Measurements from ENCODE around the gene MAPK14. TPM values are rescaled to one million over a fixed set of nuclear protein-coding genes. Genes with fewer than 3 reads are reported as not detected.
A peak's percentile ranks its signal among the peaks of the same experiment; 100 is the strongest.

MAPK14 gene
- total RNA-seq, 1 experiment from 2014 or later: 60.4 TPM

- peak in 1 of 2 experiments; percentile 31 for DNase-seq
- ChIA-PET CTCF (interaction anchor here (0.6 to 1.0 kb wide), 2 partner anchors 50 to 75 kb away, joined by 4 read pairs; no protein-coding TSS in a partner anchor), POLR2A (ENCODE audit: unreplicated experiment) (interaction anchor here (0.5 kb wide), 1 partner anchor 75 kb away, joined by 3 read pairs; no protein-coding TSS in a partner anchor)
- Histone ChIP-seq H3K4me2 (peak overlapping the region; percentile 66), H3K4me1 (replicated peaks; ENCODE audit: insufficient read depth) (peaks cover 66% of the 10 kb centered on the region), H3K27me3 (ENCODE audit: insufficient read depth, low read depth) (no peaks in the 10 kb centered on the region), H3K79me2 (ENCODE audit: low read depth) (no peaks in the 10 kb centered on the region), H3K36me3 (ENCODE audit: low read depth) (no peaks in the 10 kb centered on the region), H3K9me3 (ENCODE audit: insufficient read depth, low read depth) (no peaks in the 10 kb centered on the region), H2AFZ (no peak overlapping the region), H3K27ac (peak overlapping the region; percentile 55), H3K4me3 (0 out of 2 replicates have a peak overlapping the region, but pooled peaks have one; percentile 14), H4K20me1 (ENCODE audit: insufficient read depth) (no peaks in the 10 kb centered on the region), H3K9me2 (ENCODE audit: insufficient read depth) (no peaks in the 10 kb centered on the region; the same call in 1 of the 2 replicates), H3F3A (ENCODE audit: insufficient read depth, low read depth) (peaks cover 56% of the 10 kb centered on the region)
- BruUV-seq (replicated peaks): no TSS peak
- intact Hi-C loops (cut with micrococcal nuclease; ENCODE audit: unreplicated experiment): loop anchor here (2.0 to 5.0 kb wide), 2 partner anchors 182 to 240 kb away; no protein-coding TSS in a partner anchor
- TF ChIP-seq EZH2 (IDR thresholded peaks at IDR 0.05; ENCODE audit: low read depth): no peak
- TF ChIP-seq CTCF (conservative IDR thresholded peaks at IDR 0.05): no peak
These were observed 92.9 kb downstream of the MAPK14 start for GRCh38 chr6:36120539-36120938.

- Histone ChIP-seq H2AFZ (no peak overlapping the region), H3K27me3 (ENCODE audit: insufficient read depth, low read depth) (no peaks in the 10 kb centered on the region), H3K4me1 (replicated peaks; ENCODE audit: insufficient read depth) (peaks cover 73% of the 10 kb centered on the region), H3K9me2 (ENCODE audit: insufficient read depth) (no peaks in the 10 kb centered on the region; the same call in 1 of the 2 replicates), H3K36me3 (ENCODE audit: low read depth) (no peaks in the 10 kb centered on the region), H3K4me2 (peak overlapping the region; percentile 66), H3K27ac (peak overlapping the region; percentile 55), H3F3A (ENCODE audit: insufficient read depth, low read depth) (peaks cover 62% of the 10 kb centered on the region), H3K79me2 (ENCODE audit: low read depth) (no peaks in the 10 kb centered on the region), H3K9me3 (ENCODE audit: insufficient read depth, low read depth) (no peaks in the 10 kb centered on the region), H3K4me3 (0 out of 2 replicates have a peak overlapping the region, but pooled peaks have one; percentile 14), H4K20me1 (ENCODE audit: insufficient read depth) (no peaks in the 10 kb centered on the region)
- BruUV-seq (replicated peaks): no TSS peak
- POLR2A ChIA-PET (ENCODE audit: unreplicated experiment): interaction anchor here (0.5 to 0.6 kb wide), 3 partner anchors 74 to 348 kb away, joined by 3 to 4 read pairs (median 3); no protein-coding TSS in a partner anchor
- intact Hi-C loops (cut with micrococcal nuclease; ENCODE audit: unreplicated experiment): loop anchor here (2.0 to 5.0 kb wide), 2 partner anchors 181 to 240 kb away; no protein-coding TSS in a partner anchor
- TF ChIP-seq EZH2 (IDR thresholded peaks at IDR 0.05; ENCODE audit: low read depth) (no peak), CTCF (conservative IDR thresholded peaks at IDR 0.05) (no peak)
- CTCF ChIA-PET: interaction anchor here (0.6 to 1.0 kb wide), 6 partner anchors 9 to 76 kb away, joined by 4 to 7 read pairs (median 4); partner anchors contain the start of gene BRPF3
- peak; percentile 70 to 72 for DNase-seq
These were observed 93.6 kb downstream of the MAPK14 start for GRCh38 chr6:36120979-36121786.

GRCh38 chr6:36121787-36122494 lies 94.3 kb downstream of the MAPK14 start:
- Histone ChIP-seq H3K79me2 (ENCODE audit: low read depth) (no peaks in the 10 kb centered on the region), H3K27me3 (ENCODE audit: insufficient read depth, low read depth) (no peaks in the 10 kb centered on the region), H3K4me1 (replicated peaks; ENCODE audit: insufficient read depth) (peaks cover 80% of the 10 kb centered on the region), H3K36me3 (ENCODE audit: low read depth) (no peaks in the 10 kb centered on the region), H3F3A (ENCODE audit: insufficient read depth, low read depth) (peaks cover 69% of the 10 kb centered on the region), H2AFZ (no peak overlapping the region), H3K4me2 (peak overlapping the region; percentile 66), H4K20me1 (ENCODE audit: insufficient read depth) (no peaks in the 10 kb centered on the region), H3K27ac (peak overlapping the region; percentile 55; the same call in 1 of the 2 replicates), H3K4me3 (no peak overlapping the region), H3K9me2 (ENCODE audit: insufficient read depth) (no peaks in the 10 kb centered on the region; the same call in 1 of the 2 replicates), H3K9me3 (ENCODE audit: insufficient read depth, low read depth) (no peaks in the 10 kb centered on the region)
- ChIA-PET CTCF (interaction anchor here (0.6 to 0.9 kb wide), 5 partner anchors 9 to 892 kb away, joined by 3 to 7 read pairs (median 5); partner anchors contain the start of gene BRPF3), POLR2A (ENCODE audit: unreplicated experiment) (interaction anchor here (0.6 kb wide), 1 partner anchor 348 kb away, joined by 4 read pairs; no protein-coding TSS in a partner anchor)
- TF ChIP-seq CTCF (conservative IDR thresholded peaks at IDR 0.05): no peak
- TF ChIP-seq EZH2 (IDR thresholded peaks at IDR 0.05; ENCODE audit: low read depth): no peak
- BruUV-seq (replicated peaks): no TSS peak
- no peak for DNase-seq
- intact Hi-C loops (cut with micrococcal nuclease; ENCODE audit: unreplicated experiment): loop anchor here (2.0 to 5.0 kb wide), 2 partner anchors 180 to 239 kb away; no protein-coding TSS in a partner anchor

Measured in PC-9 (cell line).